Subcutaneous adipose tissue (tissue), 4 donors: ENCODE measurements around the gene CACNA1F. TPM values are rescaled to one million over a fixed set of nuclear protein-coding genes. Genes with fewer than 3 reads are reported as not detected.

Experiments used
- CTCF ChIP-seq: fragments of 450-650 bp; IDR thresholded peaks from one replicate; pipeline ENCODE4 v1.5.1; 2016; ENCODE audit warnings: low read depth, mild to moderate bottlenecking, control low read depth, antibody characterized with exemption, moderate library complexity
- total RNA-seq, 4 donors: library from RNA; depleted of rRNA; stranded (reverse); fragments of >200 nt; gene quantifications; one replicate each; pipeline ENCODE4 v1.1.0, GENCODE V29; 2016

The CACNA1F gene
- total RNA-seq, 4 donors from 2014 or later: under 0.01 to 0.66 (median 0.25) TPM

GRCh38 chrX:49249616-49250015 lies 16.5 kb upstream of the CACNA1F start:
- no peak for TF ChIP-seq CTCF

- TF ChIP-seq CTCF: no peak
These were observed 15.9 kb upstream of the CACNA1F start for GRCh38 chrX:49249071-49249470.

GRCh38 chrX:49247916-49248811 lies 15.0 kb upstream of the CACNA1F start:
- no peak for TF ChIP-seq CTCF

- TF ChIP-seq CTCF: no peak
These were observed 14.2 kb upstream of the CACNA1F start for GRCh38 chrX:49247346-49247745.

GRCh38 chrX:49246541-49246940 lies 13.4 kb upstream of the CACNA1F start:
- no peak for TF ChIP-seq CTCF

GRCh38 chrX:49244207-49244606 lies 11.1 kb upstream of the CACNA1F start:
- TF ChIP-seq CTCF: no peak

- no peak for TF ChIP-seq CTCF
These were observed 10.0 kb upstream of the CACNA1F start for GRCh38 chrX:49243166-49243565.
